Testis (tissue), 2 donors: Measurements from ENCODE around the gene DZIP1L.

Experiments
- POLR2A ChIP-seq: fragments of 450-650 bp; IDR thresholded peaks from one replicate; pipeline ENCODE4 v1.6.1; 2017; ENCODE audit warnings: antibody characterized with exemption, mild to moderate bottlenecking, moderate library complexity
- TF ChIP-seq, protein P1 (sequence below), 3 experiments: fragments of 450-650 bp in 2 of 3; fragments of 200-600 bp in 1 of 3; sonication (generic) in 1 of 3; IDR thresholded peaks; one replicate each; pipeline ENCODE4 v1.5.1; 2016 to 2019; ENCODE audit warnings: antibody characterized with exemption in 3 of 3, mild to moderate bottlenecking in 2 of 3, moderate library complexity in 1 of 3

DNA sequence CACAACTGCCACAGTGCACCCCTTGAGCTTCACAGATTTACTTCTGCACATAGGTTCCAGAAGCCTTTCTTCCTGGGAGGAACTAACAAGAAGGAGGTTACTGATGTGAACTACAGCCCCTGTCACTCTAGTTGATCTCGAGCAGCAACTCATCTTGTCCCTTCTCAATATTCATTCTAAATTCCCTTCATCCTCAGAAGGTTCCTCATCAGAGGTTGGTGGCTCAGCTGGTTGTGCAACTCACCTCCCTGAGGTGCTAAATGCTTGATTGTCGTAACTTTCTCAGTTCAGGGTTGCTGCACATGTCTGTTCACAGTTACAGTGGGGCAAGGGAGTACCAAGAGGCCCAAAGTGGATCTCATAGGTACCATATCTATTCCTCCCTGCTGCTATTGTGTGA lies 22.5 kb upstream of the DZIP1L start:
- TF ChIP-seq POLR2A, result no peak
- TF ChIP-seq, protein P1, sequence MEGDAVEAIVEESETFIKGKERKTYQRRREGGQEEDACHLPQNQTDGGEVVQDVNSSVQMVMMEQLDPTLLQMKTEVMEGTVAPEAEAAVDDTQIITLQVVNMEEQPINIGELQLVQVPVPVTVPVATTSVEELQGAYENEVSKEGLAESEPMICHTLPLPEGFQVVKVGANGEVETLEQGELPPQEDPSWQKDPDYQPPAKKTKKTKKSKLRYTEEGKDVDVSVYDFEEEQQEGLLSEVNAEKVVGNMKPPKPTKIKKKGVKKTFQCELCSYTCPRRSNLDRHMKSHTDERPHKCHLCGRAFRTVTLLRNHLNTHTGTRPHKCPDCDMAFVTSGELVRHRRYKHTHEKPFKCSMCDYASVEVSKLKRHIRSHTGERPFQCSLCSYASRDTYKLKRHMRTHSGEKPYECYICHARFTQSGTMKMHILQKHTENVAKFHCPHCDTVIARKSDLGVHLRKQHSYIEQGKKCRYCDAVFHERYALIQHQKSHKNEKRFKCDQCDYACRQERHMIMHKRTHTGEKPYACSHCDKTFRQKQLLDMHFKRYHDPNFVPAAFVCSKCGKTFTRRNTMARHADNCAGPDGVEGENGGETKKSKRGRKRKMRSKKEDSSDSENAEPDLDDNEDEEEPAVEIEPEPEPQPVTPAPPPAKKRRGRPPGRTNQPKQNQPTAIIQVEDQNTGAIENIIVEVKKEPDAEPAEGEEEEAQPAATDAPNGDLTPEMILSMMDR (IDR thresholded peaks at IDR 0.05), result no peak
